ENCODE results near the gene PEX13.
"Not testable (repeated sequence)": the region's sequence is repeated elsewhere in the genome, so short reads cannot be mapped to it uniquely, and the experiment has no call there.

The PEX13 gene

GRCh38 chr2:61009355-61009754 lies 8.2 kb upstream of the PEX13 start:
- no peak for DNase-seq

- DNase-seq, result no peak
Measured at GRCh38 chr2:61011678-61012077, 5.8 kb upstream of the PEX13 start.

GRCh38 chr2:61012303-61012702 lies 5.2 kb upstream of the PEX13 start:
- peak; percentile 74 for DNase-seq

GRCh38 chr2:61013382-61013781 lies 4.1 kb upstream of the PEX13 start:
- no peak for DNase-seq

- DNase-seq, result no peak
Measured at GRCh38 chr2:61014763-61015162, 2.8 kb upstream of the PEX13 start.

- DNase-seq, result no peak
Measured at GRCh38 chr2:61015976-61016375, 1.5 kb upstream of the PEX13 start.

- no peak for DNase-seq
Measured at GRCh38 chr2:61016392-61017002, 1.0 kb upstream of the PEX13 start.

GRCh38 chr2:61017003-61017555 lies 441 bp upstream of the PEX13 start:
- DNase-seq, result peak; percentile 72

- DNase-seq, result peak; percentile 26
Measured at GRCh38 chr2:61018318-61018755, 817 bp downstream of the PEX13 start.

- no peak for DNase-seq
Measured at GRCh38 chr2:61018798-61019197, 1.3 kb downstream of the PEX13 start.

GRCh38 chr2:61021228-61021660 lies 3.7 kb downstream of the PEX13 start:
- DNase-seq, result no peak

- DNase-seq, result no peak
Measured at GRCh38 chr2:61023670-61024069, 6.2 kb downstream of the PEX13 start.

- DNase-seq, result no peak
Measured at GRCh38 chr2:61029533-61029932, 12.0 kb downstream of the PEX13 start.

- DNase-seq, result not testable (repeated sequence)
Measured at GRCh38 chr2:61034592-61034991, 17.1 kb downstream of the PEX13 start.

GRCh38 chr2:61036643-61037042 lies 19.1 kb downstream of the PEX13 start:
- not testable (repeated sequence) for DNase-seq

- no peak for DNase-seq
Measured at GRCh38 chr2:61042807-61043206, 25.3 kb downstream of the PEX13 start.

- DNase-seq, result no peak
Measured at GRCh38 chr2:61044636-61045035, 27.1 kb downstream of the PEX13 start.

- DNase-seq, result no peak
Measured at GRCh38 chr2:61045226-61045625, 27.7 kb downstream of the PEX13 start.

- DNase-seq, result no peak
Measured at GRCh38 chr2:61045999-61046398, 28.5 kb downstream of the PEX13 start.

- no peak for DNase-seq
Measured at GRCh38 chr2:61055557-61055956, 38.0 kb downstream of the PEX13 start.

- DNase-seq, result no peak
Measured at GRCh38 chr2:61057562-61057961, 40.0 kb downstream of the PEX13 start.

GRCh38 chr2:61059382-61059781 lies 41.9 kb downstream of the PEX13 start:
- no peak for DNase-seq

GRCh38 chr2:61065714-61066709 lies 48.5 kb downstream of the PEX13 start, which contains the start of gene SANBR:
TSS of gene SANBR (plus strand) at chr2:61065871. CDS start at chr2:61070351, 4,480 bp downstream.
- peak; percentile 85 for DNase-seq
